Measurements from ENCODE around the gene GALNS.

DNA sequence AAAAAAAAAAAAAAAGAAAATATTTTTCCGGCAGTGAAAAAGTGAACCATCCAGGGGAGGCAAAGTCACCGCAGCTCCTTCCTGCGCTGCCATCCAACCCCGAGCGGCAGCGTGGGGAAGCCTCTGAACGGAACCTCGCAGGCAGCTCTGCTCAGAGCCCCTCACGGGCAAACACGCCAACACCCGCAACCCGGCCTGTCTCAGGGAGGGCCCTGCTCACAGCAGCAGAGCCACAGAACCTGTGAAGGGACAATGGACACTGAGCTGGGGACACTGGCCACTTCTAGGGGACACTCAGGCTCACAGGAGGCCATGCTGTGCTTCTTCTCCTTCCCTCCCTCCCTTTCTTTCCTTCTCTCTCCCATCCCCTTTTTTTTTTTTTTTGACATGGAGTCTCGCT, 23.7 kb downstream of the GALNS start:
- TF ChIP-seq POLR2AphosphoS5 (IDR thresholded peaks at IDR 0.05; ENCODE audit: low read depth): no peak
- no peak for TF ChIP-seq CREB1 (CRISPR knock-in tag; IDR thresholded peaks at IDR 0.05; ENCODE audit: low read depth)
- TF ChIP-seq, protein P1, sequence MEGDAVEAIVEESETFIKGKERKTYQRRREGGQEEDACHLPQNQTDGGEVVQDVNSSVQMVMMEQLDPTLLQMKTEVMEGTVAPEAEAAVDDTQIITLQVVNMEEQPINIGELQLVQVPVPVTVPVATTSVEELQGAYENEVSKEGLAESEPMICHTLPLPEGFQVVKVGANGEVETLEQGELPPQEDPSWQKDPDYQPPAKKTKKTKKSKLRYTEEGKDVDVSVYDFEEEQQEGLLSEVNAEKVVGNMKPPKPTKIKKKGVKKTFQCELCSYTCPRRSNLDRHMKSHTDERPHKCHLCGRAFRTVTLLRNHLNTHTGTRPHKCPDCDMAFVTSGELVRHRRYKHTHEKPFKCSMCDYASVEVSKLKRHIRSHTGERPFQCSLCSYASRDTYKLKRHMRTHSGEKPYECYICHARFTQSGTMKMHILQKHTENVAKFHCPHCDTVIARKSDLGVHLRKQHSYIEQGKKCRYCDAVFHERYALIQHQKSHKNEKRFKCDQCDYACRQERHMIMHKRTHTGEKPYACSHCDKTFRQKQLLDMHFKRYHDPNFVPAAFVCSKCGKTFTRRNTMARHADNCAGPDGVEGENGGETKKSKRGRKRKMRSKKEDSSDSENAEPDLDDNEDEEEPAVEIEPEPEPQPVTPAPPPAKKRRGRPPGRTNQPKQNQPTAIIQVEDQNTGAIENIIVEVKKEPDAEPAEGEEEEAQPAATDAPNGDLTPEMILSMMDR (conservative IDR thresholded peaks at IDR 0.05; ENCODE audit: low read depth in 2 of 2): no peak
- TF ChIP-seq EZH2 (IDR thresholded peaks at IDR 0.05; ENCODE audit: low read depth, unreplicated experiment): no peak

Measured in GM23338 (cell line).